NB4 (cell line): ENCODE results near the gene THSD4.

Source experiments
- POLR2A ChIP-seq: IDR thresholded peaks from 2 replicates; pipeline ENCODE4 v1.6.1; 2011; ENCODE audit warnings: mild to moderate bottlenecking; ENCODE audit not compliant: insufficient read length; ENCODE audit errors: extremely low read depth
- TF ChIP-seq, protein P1 (sequence below): IDR thresholded peaks from one replicate; pipeline ENCODE4 v1.5.1; 2012; ENCODE audit warnings: low read depth, low read length

DNA sequence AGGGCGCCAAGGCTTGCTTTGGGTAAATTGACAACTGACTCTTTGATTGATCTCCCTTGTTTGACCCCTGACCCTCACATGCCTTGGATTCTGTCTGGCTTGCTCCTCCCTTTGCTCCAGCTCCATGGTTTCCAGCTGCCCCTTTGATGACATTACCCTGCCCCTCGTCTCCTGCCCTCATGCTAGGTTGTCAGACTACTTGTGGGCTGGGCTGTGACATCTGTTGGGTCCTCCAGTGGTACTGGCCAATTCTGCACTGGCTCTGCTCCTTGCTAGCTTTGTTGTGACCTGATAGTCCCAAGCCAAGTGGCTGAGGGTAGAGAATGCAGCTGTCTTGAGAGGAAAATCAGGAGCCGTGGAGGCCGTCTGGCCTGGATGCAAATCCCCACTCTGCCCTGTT is 6.2 kb downstream of the THSD4 start:
- TF ChIP-seq, protein P1, sequence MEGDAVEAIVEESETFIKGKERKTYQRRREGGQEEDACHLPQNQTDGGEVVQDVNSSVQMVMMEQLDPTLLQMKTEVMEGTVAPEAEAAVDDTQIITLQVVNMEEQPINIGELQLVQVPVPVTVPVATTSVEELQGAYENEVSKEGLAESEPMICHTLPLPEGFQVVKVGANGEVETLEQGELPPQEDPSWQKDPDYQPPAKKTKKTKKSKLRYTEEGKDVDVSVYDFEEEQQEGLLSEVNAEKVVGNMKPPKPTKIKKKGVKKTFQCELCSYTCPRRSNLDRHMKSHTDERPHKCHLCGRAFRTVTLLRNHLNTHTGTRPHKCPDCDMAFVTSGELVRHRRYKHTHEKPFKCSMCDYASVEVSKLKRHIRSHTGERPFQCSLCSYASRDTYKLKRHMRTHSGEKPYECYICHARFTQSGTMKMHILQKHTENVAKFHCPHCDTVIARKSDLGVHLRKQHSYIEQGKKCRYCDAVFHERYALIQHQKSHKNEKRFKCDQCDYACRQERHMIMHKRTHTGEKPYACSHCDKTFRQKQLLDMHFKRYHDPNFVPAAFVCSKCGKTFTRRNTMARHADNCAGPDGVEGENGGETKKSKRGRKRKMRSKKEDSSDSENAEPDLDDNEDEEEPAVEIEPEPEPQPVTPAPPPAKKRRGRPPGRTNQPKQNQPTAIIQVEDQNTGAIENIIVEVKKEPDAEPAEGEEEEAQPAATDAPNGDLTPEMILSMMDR = no peak
- TF ChIP-seq POLR2A = no peak
